ENCODE data around the gene HMCN1.
A peak's percentile ranks its signal among the peaks of the same experiment; 100 is the strongest.
"Not testable (repeated sequence)": the region's sequence is repeated elsewhere in the genome, so short reads cannot be mapped to it uniquely, and the experiment has no call there.

HMCN1 gene

GRCh38 chr1:186154651-186155050 is 420.5 kb downstream of the HMCN1 start:
- DNase-seq (ENCODE audit: low spot score), result no peak

- DNase-seq (ENCODE audit: low spot score), result peak; percentile 24
Observed at GRCh38 chr1:186155594-186155993, 421.4 kb downstream of the HMCN1 start.

- not testable (repeated sequence) for DNase-seq (ENCODE audit: low spot score)
Observed at GRCh38 chr1:186162895-186163294, 428.7 kb downstream of the HMCN1 start.

GRCh38 chr1:186164773-186165172 is 430.6 kb downstream of the HMCN1 start:
- DNase-seq (ENCODE audit: low spot score), result no peak

- DNase-seq (ENCODE audit: low spot score), result no peak
Observed at GRCh38 chr1:186165303-186165702, 431.1 kb downstream of the HMCN1 start.

GRCh38 chr1:186167096-186167668 is 433.0 kb downstream of the HMCN1 start:
- no peak for DNase-seq (ENCODE audit: low spot score)

GRCh38 chr1:186175588-186175987 is 441.4 kb downstream of the HMCN1 start:
- DNase-seq (ENCODE audit: low spot score), result no peak

- no peak for DNase-seq (ENCODE audit: low spot score)
Observed at GRCh38 chr1:186178426-186179043, 444.3 kb downstream of the HMCN1 start.

GRCh38 chr1:186179231-186179630 is 445.0 kb downstream of the HMCN1 start:
- DNase-seq (ENCODE audit: low spot score), result no peak

GRCh38 chr1:186183219-186183618 is 449.0 kb downstream of the HMCN1 start:
- no peak for DNase-seq (ENCODE audit: low spot score)

- DNase-seq (ENCODE audit: low spot score), result no peak
Observed at GRCh38 chr1:186183970-186184628, 449.9 kb downstream of the HMCN1 start.

- DNase-seq (ENCODE audit: low spot score), result not testable (repeated sequence)
Observed at GRCh38 chr1:186186251-186186650, 452.1 kb downstream of the HMCN1 start.

- no peak for DNase-seq (ENCODE audit: low spot score)
Observed at GRCh38 chr1:186187601-186188000, 453.4 kb downstream of the HMCN1 start.

GRCh38 chr1:186188004-186188539 is 453.9 kb downstream of the HMCN1 start:
- no peak for DNase-seq (ENCODE audit: low spot score)

GRCh38 chr1:186188736-186189135 is 454.5 kb downstream of the HMCN1 start:
- no peak for DNase-seq (ENCODE audit: low spot score)

- DNase-seq (ENCODE audit: low spot score), result no peak
Observed at GRCh38 chr1:186189156-186189555, 455.0 kb downstream of the HMCN1 start.

GRCh38 chr1:186191511-186191910 is 457.3 kb downstream of the HMCN1 start:
- no peak for DNase-seq (ENCODE audit: low spot score)

GRCh38 chr1:186193224-186193623 is 459.0 kb downstream of the HMCN1 start:
- DNase-seq (ENCODE audit: low spot score), result no peak

GRCh38 chr1:186194107-186194756 is 460.0 kb downstream of the HMCN1 start:
- DNase-seq (ENCODE audit: low spot score), result no peak

GRCh38 chr1:186195377-186195931 is 461.3 kb downstream of the HMCN1 start:
- no peak for DNase-seq (ENCODE audit: low spot score)

GRCh38 chr1:186202271-186202764 is 468.1 kb downstream of the HMCN1 start:
- DNase-seq (ENCODE audit: low spot score), result no peak

- DNase-seq (ENCODE audit: low spot score), result no peak
Observed at GRCh38 chr1:186202776-186203175, 468.6 kb downstream of the HMCN1 start.

Data from iPS-NIHi11 (cell line).